IMR-90 (cell line): ENCODE results near the gene FRMD4B. TPM values are rescaled to one million over a fixed set of nuclear protein-coding genes. Genes with fewer than 3 reads are reported as not detected.

Experiments
- ATAC-seq: fragments of 200-7000 bp; cut with Tn5 transposase; 2 replicates; pipeline ENCODE4 v1.9.1; 2020; ENCODE audit warnings: low read depth, mild to moderate bottlenecking, moderate library complexity
- BruUV-seq: library from RNA; stranded (reverse); fragments of 400-500 nt; replicated peaks from 2 replicates; lab custom pipeline; 2021; lab: Mats Ljungman, UMichigan
- CTCF ChIA-PET: fragments of 300-600 bp; formaldehyde crosslinking; extraction: SDS; loops from one replicate; lab custom pipeline; 2021; ENCODE audit warnings: antibody characterized with exemption; lab: Yijun Ruan, JAX
- POLR2A ChIA-PET: fragments of 300-600 bp; sonication (Branson Sonifier 250); formaldehyde crosslinking; loops from one replicate; lab custom pipeline; 2022; ENCODE audit warnings: antibody characterized with exemption; ENCODE audit not compliant: unreplicated experiment; lab: Charles Lee
- DNase-seq: peaks from one replicate; pipeline ENCODE4 v3.0.0; 2013
- H2AFZ ChIP-seq: replicated peaks from 2 replicates; pipeline ENCODE3; 2013; ENCODE audit warnings: low read length, mild to moderate bottlenecking; ENCODE audit not compliant: poor library complexity
- H2AK5ac ChIP-seq: 2 replicates; pipeline ENCODE4 v1.6.1; 2013; ENCODE audit warnings: low read depth, low read length, inconsistent platforms
- H2AK9ac ChIP-seq: replicated peaks from 2 replicates; pipeline ENCODE3; 2013; ENCODE audit warnings: mild to moderate bottlenecking, low read depth, low read length, moderate library complexity; ENCODE audit not compliant: poor library complexity
- H2BK120ac ChIP-seq: 2 replicates; pipeline ENCODE4 v1.6.1; 2013; ENCODE audit warnings: low read depth, low read length, inconsistent platforms
- H2BK15ac ChIP-seq: 3 replicates; pipeline ENCODE4 v1.6.1; 2013; ENCODE audit warnings: low read depth, low read length, inconsistent platforms
- H2BK20ac ChIP-seq: 2 replicates; pipeline ENCODE4 v1.6.1; 2013; ENCODE audit warnings: low read depth, mild to moderate bottlenecking, inconsistent platforms, low read length, moderate library complexity
- H2BK5ac ChIP-seq: 2 replicates; pipeline ENCODE4 v1.6.1; 2013; ENCODE audit warnings: mild to moderate bottlenecking, low read depth, low read length, inconsistent platforms; ENCODE audit not compliant: poor library complexity, severe bottlenecking
- H3K14ac ChIP-seq: replicated peaks from 2 replicates; pipeline ENCODE4 v1.6.1; 2013; ENCODE audit warnings: low read depth, low read length, inconsistent platforms
- H3K18ac ChIP-seq: 2 replicates; pipeline ENCODE4 v1.6.1; 2013; ENCODE audit warnings: low read depth, low read length, control low read depth
- H3K23ac ChIP-seq: 2 replicates; pipeline ENCODE4 v1.6.1; 2013; ENCODE audit warnings: low read depth, low read length, inconsistent platforms
- H3K27ac ChIP-seq: 2 replicates; pipeline ENCODE4 v1.5.1; 2013; ENCODE audit warnings: mild to moderate bottlenecking, control low read depth, low read length; ENCODE audit not compliant: insufficient read depth
- H3K27me3 ChIP-seq: 2 replicates; pipeline ENCODE4 v1.6.1; 2013; ENCODE audit warnings: low read length; ENCODE audit not compliant: control insufficient read depth, insufficient read depth
- H3K36me3 ChIP-seq: 2 replicates; pipeline ENCODE4 v1.6.1; 2013; ENCODE audit warnings: low read length, mixed read lengths; ENCODE audit not compliant: control insufficient read depth, insufficient read depth
- H3K4ac ChIP-seq: 2 replicates; pipeline ENCODE4 v1.6.1; 2013; ENCODE audit warnings: low read depth, low read length, inconsistent platforms
- H3K4me1 ChIP-seq: 2 replicates; pipeline ENCODE4 v1.6.1; 2013; ENCODE audit warnings: low read length, mixed read lengths; ENCODE audit not compliant: control insufficient read depth, insufficient read depth
- H3K4me2 ChIP-seq: 2 replicates; pipeline ENCODE4 v1.6.1; 2013; ENCODE audit warnings: low read depth, mild to moderate bottlenecking, control low read depth, low read length, moderate library complexity
- H3K4me3 ChIP-seq: 2 replicates; pipeline ENCODE4 v1.5.1; 2013; ENCODE audit warnings: low read depth, mild to moderate bottlenecking, control low read depth, low read length, moderate library complexity; ENCODE audit not compliant: insufficient read depth
- H3K56ac ChIP-seq: 2 replicates; pipeline ENCODE4 v1.6.1; 2013; ENCODE audit warnings: low read length, inconsistent platforms; ENCODE audit not compliant: insufficient read depth; ENCODE audit errors: extremely low read depth
- H3K79me1 ChIP-seq, 2 experiments: 2 replicates each; pipeline ENCODE4 v1.6.1; 2013; ENCODE audit warnings: low read length in 2 of 2, inconsistent platforms in 1 of 2, low read depth in 1 of 2
- H3K9ac ChIP-seq: 2 replicates; pipeline ENCODE4 v1.6.1; 2013; ENCODE audit warnings: low read depth, low read length, control low read depth
- H3K9me1 ChIP-seq: 2 replicates; pipeline ENCODE4 v1.6.1; 2013; ENCODE audit warnings: low read length, inconsistent platforms; ENCODE audit not compliant: insufficient read depth
- H3K9me3 ChIP-seq: 2 replicates; pipeline ENCODE4 v1.6.1; 2013; ENCODE audit warnings: low read length; ENCODE audit not compliant: control insufficient read depth, insufficient read depth
- H4K20me1 ChIP-seq: 2 replicates; pipeline ENCODE4 v1.6.1; 2013; ENCODE audit warnings: low read length, inconsistent platforms; ENCODE audit not compliant: insufficient read depth
- H4K5ac ChIP-seq: 2 replicates; pipeline ENCODE4 v1.6.1; 2013; ENCODE audit warnings: mild to moderate bottlenecking, low read depth, low read length, control low read depth
- H4K8ac ChIP-seq, 2 experiments: 2 replicates each; pipeline ENCODE4 v1.6.1; 2013; ENCODE audit warnings: low read depth in 2 of 2, low read length in 2 of 2, control low read depth in 1 of 2, inconsistent platforms in 1 of 2
- H4K91ac ChIP-seq: 2 replicates; pipeline ENCODE4 v1.6.1; 2013; ENCODE audit warnings: low read depth, low read length, inconsistent platforms; ENCODE audit not compliant: insufficient read depth
- NFE2L2 ChIP-seq: fragments of 150-350 bp; IDR thresholded peaks from 2 replicates; pipeline ENCODE4 v1.6.1; 2016; ENCODE audit warnings: low read depth, mild to moderate bottlenecking, low read length
- RFX5 ChIP-seq: IDR thresholded peaks from 2 replicates; pipeline ENCODE4 v1.8.0; 2012; ENCODE audit warnings: low read depth, mild to moderate bottlenecking, low read length, moderate library complexity
- USF2 ChIP-seq: fragments of 150-350 bp; IDR thresholded peaks from 2 replicates; pipeline ENCODE4 v1.6.1; 2017; ENCODE audit warnings: mild to moderate bottlenecking, antibody characterized with exemption, low read length, low read depth
- WGBS, 2 experiments: methylation state at CpG; one replicate each; pipeline versions ENCODE4 v1.1.5 to v1.1.7; 2013; ENCODE audit warnings: missing lambda C conversion rate in 2 of 2; ENCODE audit not compliant: insufficient read length in 1 of 2; ENCODE audit errors: extremely low coverage in 2 of 2; 5-methylcytosine and 5-hydroxymethylcytosine counted together
- dilution Hi-C: fragments of 300-500 bp; cut with HindIII; formaldehyde crosslinking; loops from one replicate; pipeline ENCODE4 v1.14.3; 2018; ENCODE audit warnings: low sequenced_read_pairs; ENCODE audit not compliant: unreplicated experiment
- in situ Hi-C: fragments of 300-500 bp; cut with MboI; formaldehyde crosslinking; loops from 3 replicates; pipeline ENCODE4 v1.14.3; 2019; ENCODE audit warnings: low sequenced_read_pairs, inconsistent platforms, mixed read lengths
- intact Hi-C: fragments of 100-400 bp; cut with micrococcal nuclease; formaldehyde crosslinking; loops from 2 replicates; pipeline ENCODE4 v1.10.0; 2022
- polyA plus RNA-seq, 3 experiments: library from polyadenylated mRNA; depleted of rRNA; stranded (reverse); fragments of >200 nt; gene quantifications; 2 replicates each; pipeline ENCODE4 v1.2.3, GENCODE V29; 2012; ENCODE audit warnings: low replicate concordance in 1 of 3
- total RNA-seq: library from RNA; depleted of rRNA; stranded (reverse); fragments of >200 nt; gene quantifications from 2 replicates; pipeline ENCODE4 v1.2.3, GENCODE V29; 2012

FRMD4B gene
- total and polyA plus RNA-seq, 2 of the 4 experiments (the other 2 are of a cell fraction) = 0.14 to 0.36 TPM

GRCh38 chr3:69161587-69162307 is 224.1 kb downstream of the FRMD4B start (continued):
- no peak for TF ChIP-seq RFX5

GRCh38 chr3:69160525-69160924 is 225.4 kb downstream of the FRMD4B start:
- Histone ChIP-seq H2BK5ac (no peak overlapping the region), H3K4me1 (no peaks in the 10 kb centered on the region), H4K91ac (no peak overlapping the region), H2BK20ac (no peak overlapping the region), H2BK15ac (no peak overlapping the region), H4K5ac (no peak overlapping the region), H3K27me3 (peaks cover 19% of the 10 kb centered on the region), H2AK9ac (no peak overlapping the region), H3K9ac (no peak overlapping the region), H3K56ac (no peak overlapping the region), H4K20me1 (no peaks in the 10 kb centered on the region), H3K27ac (no peak overlapping the region), H3K4me3 (no peak overlapping the region), H2AK5ac (no peak overlapping the region), H3K18ac (no peak overlapping the region), H2BK120ac (no peak overlapping the region), H2AFZ (no peak overlapping the region), H3K9me3 (no peaks in the 10 kb centered on the region), H3K36me3 (no peaks in the 10 kb centered on the region), H3K4ac (no peak overlapping the region), H4K8ac (no peak overlapping the region), H3K9me1 (no peaks in the 10 kb centered on the region), H3K79me1 (no peaks in the 10 kb centered on the region), H3K4me2 (no peak overlapping the region), H3K23ac (no peak overlapping the region), H3K14ac (no peak overlapping the region)
- TF ChIP-seq NFE2L2 = no peak
- 0 out of 2 replicates have a peak, but pooled peaks have one; percentile 2 for TF ChIP-seq USF2
- dilution Hi-C loops (no loop called here), in situ Hi-C loops (loop anchor here (10.0 to 25.0 kb wide), 2 partner anchors 284 to 802 kb away; no protein-coding TSS in a partner anchor), intact Hi-C loops (loop anchor here (2.0 kb wide), 1 partner anchor 790 kb away; no protein-coding TSS in a partner anchor)
- BruUV-seq = no TSS peak
- POLR2A ChIA-PET = no interaction called here
- CTCF ChIA-PET = interaction anchor here (1.1 to 2.3 kb wide), 6 partner anchors 13 to 156 kb away, joined by 3 to 16 read pairs (median 6); no protein-coding TSS in a partner anchor
- WGBS, 2 experiments = no CpG with 5 or more reads among the region's 4 CpGs
- ATAC-seq (no peak), DNase-seq (no peak)
